Gastroesophageal sphincter (tissue), 3 donors: ENCODE data around the gene GPN1.

Experiments used
- CTCF ChIP-seq, 4 experiments: fragments of 200-600 bp in 2 of 4; fragments of 450-650 bp in 2 of 4; sonication (generic) in 1 of 4; IDR thresholded peaks; one replicate each; pipeline ENCODE4 v1.5.1; 2017 to 2019; ENCODE audit warnings: antibody characterized with exemption in 4 of 4, mild to moderate bottlenecking in 2 of 4, moderate library complexity in 2 of 4
- POLR2AphosphoS5 ChIP-seq: sonication (generic); formaldehyde crosslinking; IDR thresholded peaks from one replicate; pipeline ENCODE4 v1.6.1; 2017; ENCODE audit warnings: antibody characterized with exemption

GRCh38 chr2:27647737-27648136, 18.9 kb downstream of the GPN1 start:
- no peak for TF ChIP-seq CTCF (IDR thresholded peaks at IDR 0.05)
- TF ChIP-seq POLR2AphosphoS5 = no peak
